Upper lobe of left lung (tissue), 4 donors: Measurements from ENCODE around the gene ITSN2.

Source experiments
- EP300 ChIP-seq, 4 donors: sonication (generic); formaldehyde crosslinking; IDR thresholded peaks; one replicate each; pipeline ENCODE4 v1.5.1; 2017; ENCODE audit warnings: antibody characterized with exemption in 4 of 4, control low read depth in 2 of 4
- POLR2A ChIP-seq, 4 donors: fragments of 450-650 bp; IDR thresholded peaks; one replicate each; pipeline ENCODE4 v1.5.1; 2016 to 2017; ENCODE audit warnings: antibody characterized with exemption in 4 of 4, mild to moderate bottlenecking in 2 of 4
- POLR2AphosphoS5 ChIP-seq, 2 donors: sonication (generic); formaldehyde crosslinking; IDR thresholded peaks; one replicate each; pipeline ENCODE4 v1.5.1; 2017; ENCODE audit warnings: antibody characterized with exemption in 2 of 2
- TF ChIP-seq, protein P1 (sequence below), 6 experiments: fragments of 450-650 bp in 4 of 6; fragments of 200-600 bp in 2 of 6; sonication (generic) in 2 of 6; IDR thresholded peaks; one replicate each; pipeline ENCODE4 v1.5.1; 2016 to 2019; ENCODE audit warnings: antibody characterized with exemption in 6 of 6

DNA sequence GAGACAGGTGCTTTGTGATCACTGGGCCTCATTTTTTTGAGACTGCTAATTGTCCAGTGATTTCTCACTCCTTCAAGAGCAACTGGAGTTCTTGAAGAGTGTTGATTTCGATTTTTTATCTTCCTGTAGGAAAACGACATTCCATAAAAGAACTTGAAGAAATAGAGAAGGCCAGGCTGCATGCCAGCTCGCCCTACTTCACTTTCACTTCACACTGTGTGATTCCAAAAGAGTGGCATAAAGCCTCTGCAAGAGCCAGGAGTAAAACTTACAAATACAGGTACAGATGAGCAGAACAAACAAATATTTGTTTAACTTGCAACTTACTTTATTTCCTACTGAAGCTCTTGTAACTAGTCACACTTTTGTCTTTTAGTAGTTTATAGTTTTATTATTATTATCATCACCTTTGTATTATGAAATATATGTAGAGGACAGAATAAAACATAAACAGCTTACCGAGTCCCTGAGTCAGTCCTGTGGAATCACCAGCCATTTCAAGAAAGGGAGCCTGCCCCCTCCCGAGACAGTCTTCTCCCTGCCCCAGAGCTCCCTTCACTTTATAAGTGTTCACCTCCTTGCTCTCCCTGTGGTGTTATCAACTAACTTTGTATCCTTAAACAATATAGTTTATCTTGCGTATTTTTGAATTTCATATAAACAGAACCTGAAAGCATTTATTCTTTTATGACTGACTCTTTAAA, 176.8 kb downstream of the ITSN2 start:
- TF ChIP-seq, protein P1, sequence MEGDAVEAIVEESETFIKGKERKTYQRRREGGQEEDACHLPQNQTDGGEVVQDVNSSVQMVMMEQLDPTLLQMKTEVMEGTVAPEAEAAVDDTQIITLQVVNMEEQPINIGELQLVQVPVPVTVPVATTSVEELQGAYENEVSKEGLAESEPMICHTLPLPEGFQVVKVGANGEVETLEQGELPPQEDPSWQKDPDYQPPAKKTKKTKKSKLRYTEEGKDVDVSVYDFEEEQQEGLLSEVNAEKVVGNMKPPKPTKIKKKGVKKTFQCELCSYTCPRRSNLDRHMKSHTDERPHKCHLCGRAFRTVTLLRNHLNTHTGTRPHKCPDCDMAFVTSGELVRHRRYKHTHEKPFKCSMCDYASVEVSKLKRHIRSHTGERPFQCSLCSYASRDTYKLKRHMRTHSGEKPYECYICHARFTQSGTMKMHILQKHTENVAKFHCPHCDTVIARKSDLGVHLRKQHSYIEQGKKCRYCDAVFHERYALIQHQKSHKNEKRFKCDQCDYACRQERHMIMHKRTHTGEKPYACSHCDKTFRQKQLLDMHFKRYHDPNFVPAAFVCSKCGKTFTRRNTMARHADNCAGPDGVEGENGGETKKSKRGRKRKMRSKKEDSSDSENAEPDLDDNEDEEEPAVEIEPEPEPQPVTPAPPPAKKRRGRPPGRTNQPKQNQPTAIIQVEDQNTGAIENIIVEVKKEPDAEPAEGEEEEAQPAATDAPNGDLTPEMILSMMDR (IDR thresholded peaks at IDR 0.05) = no peak
- TF ChIP-seq POLR2A (IDR thresholded peaks at IDR 0.05) (no peak), POLR2AphosphoS5 (IDR thresholded peaks at IDR 0.05) (no peak), EP300 (IDR thresholded peaks at IDR 0.05) (no peak)
